Measurements from ENCODE around the gene CHD1L.
A peak's percentile ranks its signal among the peaks of the same experiment; 100 is the strongest.
"Not testable (repeated sequence)": the region's sequence is repeated elsewhere in the genome, so short reads cannot be mapped to it uniquely, and the experiment has no call there.

Gene CHD1L

DNA sequence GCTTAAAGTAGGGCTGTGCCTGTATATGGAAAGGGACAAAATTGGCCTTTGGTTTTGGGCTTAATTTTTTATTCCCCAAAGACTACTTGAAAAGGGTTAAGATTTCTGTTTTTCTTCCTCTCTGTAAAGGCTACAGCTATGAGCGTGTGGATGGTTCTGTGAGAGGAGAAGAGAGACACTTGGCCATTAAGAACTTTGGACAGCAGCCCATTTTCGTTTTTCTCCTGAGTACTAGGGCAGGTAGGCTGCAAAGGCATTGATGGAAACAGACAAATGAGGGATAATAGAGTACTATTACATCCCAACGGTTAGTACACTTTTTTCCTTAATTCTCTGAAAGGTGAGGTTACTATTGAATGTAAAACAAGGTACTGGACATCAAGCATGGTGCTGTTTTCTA, 29.6 kb downstream of the CHD1L start:
- no peak for DNase-seq

DNA sequence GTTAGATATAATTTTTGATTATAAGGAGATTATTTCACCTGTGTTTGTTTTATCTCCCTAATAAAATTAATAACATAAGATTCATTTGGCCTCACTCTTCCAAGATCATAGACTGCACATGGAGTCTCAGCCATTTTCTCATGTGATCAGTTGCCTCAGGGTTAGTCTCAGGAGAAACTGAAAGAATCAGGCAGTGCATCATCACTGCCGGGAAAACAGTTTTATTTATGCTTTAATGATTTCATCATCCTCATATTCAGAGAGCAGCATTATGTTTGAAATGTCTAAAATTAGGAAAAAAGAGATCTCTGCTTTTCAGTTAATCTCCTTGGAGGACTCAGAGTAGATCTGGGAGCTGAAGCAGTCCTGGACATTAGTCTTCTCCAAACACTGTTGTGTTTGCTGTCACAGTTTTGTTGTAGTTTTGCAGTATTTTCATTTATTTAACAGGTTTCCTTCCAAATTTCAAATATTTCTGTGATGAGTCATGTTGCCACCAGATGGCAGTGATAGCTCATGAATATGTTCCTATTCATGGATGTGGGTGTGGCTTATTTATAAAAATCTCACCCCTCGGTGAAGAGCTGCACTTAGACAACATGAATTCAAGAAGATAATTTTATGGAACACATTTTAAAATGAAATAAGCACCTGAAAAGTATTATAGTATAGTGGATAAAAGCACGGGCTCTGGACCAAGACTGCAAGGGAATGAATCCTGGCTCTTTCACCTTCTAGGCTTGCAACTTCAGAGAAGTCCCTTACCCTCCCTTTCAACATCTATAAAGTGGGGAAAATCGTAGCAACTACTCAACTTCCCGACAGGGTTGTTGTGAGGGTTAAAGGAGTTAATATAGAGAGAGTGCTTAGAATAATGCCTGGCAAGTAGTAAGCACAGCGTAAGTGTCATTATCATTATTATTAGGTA, 31.2 kb downstream of the CHD1L start:
- peak; percentile 7 to 54 for DNase-seq

DNA sequence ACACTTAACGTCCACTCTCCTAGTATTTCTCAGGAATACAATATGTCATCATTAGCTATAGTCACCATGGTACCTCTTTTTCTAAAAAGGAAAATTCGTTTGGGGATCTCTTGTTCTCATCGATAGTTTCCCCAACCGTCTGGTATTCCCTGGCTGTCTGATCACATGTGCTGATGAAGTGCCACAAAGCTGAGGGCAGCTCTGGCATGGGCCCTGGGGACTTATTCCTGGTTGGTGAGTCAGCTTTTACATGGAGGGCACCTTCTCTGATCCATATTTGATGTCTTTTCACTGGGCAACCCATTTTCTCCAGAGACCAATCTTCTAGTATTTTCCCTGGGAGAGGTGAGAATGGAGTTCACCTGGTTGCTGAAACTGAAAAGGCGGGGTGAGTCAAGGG, 39.5 kb downstream of the CHD1L start:
- DNase-seq = no peak

DNA sequence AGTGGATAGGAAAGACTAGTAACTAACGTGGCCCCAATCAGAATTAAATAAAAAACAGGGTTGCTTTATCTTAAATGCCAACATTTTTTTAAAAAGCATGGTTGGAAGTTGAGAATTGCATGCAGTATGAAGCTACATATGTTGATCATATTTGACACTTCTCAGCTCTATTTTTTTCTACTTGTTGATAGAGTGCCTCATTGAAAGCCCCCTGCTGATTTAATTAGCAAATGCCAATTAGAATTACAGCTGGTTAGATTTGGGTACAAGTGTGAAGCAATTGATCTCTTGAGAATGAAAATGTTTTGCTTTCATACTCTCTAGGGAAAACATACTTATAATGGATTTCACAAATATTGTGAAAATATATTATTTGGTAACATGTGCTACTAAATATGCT, 40.5 kb downstream of the CHD1L start:
- no peak for DNase-seq

DNA sequence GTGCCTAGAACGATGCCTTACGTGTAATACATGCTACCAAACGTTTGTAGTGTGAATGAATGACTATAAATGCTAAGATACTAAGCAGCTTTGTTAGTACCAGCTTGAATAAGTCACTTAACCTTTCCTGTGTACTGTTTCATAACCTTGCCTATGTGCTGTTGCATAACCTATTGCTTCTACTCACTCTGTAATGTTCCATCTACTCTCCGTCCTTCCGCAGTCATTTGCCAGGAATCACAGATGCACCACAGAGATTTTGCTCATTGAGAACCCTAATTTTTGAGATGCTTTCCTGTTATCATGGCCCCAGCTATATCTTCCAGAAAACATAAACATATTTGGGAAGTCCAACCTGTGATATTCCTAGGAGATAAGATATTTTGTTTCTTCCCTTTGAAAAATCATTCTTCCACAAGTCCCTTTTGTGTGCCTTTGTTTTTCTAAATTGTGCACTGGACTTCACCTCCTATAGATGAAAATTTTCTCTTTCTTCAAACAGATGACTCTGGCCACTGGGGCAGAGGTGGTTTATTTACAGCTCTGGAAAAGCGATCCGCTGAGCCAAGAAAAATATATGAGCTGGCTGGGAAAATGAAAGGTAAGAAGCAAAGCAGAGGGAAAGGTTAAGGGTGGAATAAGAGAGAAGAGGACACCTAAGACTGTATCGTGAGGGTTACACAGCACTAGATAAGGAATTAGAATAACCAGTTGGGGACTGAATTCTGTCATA, 44.8 kb downstream of the CHD1L start:
- no peak for DNase-seq

DNA sequence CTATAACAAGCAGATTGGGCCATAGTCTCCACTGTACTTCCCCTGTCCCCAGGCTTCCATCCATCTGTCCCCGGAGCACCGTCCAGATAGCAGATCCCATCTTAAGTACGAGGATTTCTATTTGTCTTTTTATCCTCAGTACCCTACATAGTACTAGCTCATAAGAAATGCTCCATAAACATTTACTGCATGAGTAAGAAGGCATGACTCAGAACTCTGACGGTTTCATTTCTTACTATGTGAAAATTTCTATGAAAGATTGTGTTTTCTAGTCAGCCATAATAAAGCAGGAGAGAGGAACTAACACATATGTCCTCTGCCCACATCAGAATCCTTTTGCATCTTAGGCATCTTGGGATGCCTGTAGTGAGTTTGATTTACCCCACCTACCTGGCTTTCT, 49.5 kb downstream of the CHD1L start:
- DNase-seq = no peak

DNA sequence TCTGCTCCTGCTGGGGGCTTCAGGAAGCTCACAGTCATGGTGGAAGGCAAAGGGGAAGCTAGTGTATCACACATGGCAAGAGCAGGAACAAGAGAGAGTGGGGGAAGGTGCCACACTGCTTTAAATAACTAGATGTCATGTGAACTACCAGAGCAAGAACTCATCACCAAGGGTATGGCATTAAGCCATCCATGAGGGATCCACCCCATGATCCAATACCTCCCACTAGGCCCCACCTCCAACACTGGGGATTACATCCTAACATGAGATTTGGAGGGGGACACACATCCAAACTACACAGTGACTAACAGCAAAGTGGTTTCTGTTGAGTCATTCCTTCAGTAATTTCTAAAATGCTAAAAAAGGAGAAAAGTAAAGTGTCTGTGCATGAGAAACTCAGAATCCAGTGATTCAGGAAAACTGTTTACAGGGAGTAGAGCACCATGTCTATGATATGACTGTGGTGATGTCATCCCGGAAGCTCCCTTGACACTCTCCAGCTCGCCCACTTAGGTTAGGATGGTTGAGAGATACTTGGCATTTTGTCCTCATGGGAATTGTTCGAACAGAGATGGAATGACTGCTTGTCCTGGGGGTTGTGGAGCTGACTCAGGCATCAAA, 50.3 kb downstream of the CHD1L start:
- no peak for DNase-seq

DNA sequence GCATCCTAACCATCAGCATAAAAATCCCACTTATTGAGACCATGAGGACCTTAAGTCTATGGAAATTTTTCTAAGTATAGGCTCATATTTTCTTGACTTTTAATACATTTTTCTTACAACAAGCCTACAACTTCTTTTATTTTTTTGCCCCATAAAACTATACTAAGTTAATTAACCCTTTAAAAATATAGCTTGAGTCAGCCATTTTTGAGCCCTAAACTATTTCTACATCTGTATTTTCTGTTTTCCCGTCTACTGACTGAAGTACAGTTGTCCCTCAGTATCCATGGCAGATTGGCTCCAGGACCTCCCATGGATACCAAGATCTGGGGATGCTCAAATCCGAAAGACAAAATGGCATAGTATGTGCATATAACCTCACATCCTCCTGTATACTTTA, 55.0 kb downstream of the CHD1L start:
- no peak for DNase-seq

DNA sequence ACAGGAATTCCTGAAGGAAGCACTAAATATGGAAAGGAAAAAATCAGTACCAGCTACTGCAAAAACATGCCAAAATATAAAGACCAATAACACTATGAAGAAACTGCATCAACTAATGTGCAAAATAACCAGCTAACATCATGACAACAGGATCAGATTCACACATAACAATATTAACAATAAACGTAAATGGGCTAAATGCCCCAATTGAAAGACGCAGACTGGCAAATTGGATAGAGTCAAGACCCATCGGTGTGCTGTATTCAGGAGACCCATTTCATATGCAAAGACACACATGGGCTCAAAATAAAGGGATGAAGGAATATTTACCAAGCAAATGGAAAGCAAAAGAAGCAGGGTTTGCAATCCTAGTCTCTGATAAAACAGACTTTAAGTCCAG, 63.3 kb downstream of the CHD1L start:
- DNase-seq = not testable (repeated sequence)

DNA sequence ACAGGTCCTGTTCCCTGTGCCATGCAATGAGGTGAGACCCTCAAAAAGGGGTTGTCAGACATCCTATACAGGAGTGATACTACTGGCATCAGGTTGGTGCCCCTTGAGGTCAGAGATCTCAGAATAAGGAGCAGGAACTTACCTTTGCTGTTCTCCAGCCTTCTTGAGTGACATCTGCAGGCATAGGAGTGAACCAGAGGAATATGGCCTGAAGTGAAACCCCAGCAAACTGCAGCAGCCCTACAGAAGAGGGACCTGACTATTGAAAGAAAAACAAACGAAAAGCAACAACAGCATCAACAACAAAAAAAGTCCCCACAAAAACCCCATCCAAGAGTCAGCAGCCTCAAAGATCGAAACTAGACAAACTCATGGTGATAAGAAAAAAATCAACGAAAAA, 74.5 kb downstream of the CHD1L start:
- DNase-seq = no peak

DNA sequence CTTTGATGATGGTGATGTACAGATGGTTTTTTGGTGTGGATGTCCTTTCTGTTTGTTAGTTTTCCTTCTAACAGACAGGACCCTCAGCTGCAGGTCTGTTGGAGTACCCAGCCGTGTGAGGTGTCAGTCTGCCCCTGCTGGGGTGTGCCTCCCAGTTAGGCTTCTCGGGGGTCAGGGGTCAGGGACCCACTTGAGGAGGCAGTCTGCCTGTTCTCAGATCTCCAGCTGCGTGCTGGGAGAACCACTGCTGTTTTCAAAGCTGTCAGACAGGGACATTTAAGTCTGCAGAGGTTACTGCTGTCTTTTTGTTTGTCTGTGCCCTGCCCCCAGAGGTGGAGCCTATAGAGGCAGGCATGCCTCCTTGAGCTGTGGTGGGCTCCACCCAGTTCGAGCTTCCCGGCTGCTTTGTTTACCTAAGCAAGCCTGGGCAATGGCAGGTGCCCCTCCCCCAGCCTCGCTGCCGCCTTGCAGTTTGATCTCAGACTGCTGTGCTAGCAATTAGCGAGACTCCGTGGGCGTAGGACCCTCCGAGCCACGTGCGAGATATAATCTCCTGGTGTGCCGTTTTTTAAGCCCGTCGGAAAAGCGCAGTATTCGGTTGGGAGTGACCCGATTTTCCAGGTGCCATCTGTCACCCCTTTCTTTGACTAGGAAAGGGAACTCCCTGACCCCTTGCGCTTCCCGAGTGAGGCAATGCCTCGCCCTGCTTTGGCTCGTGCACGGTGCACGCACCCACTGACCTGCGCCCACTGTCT, 84.6 kb downstream of the CHD1L start:
- not testable (repeated sequence) for DNase-seq

DNA sequence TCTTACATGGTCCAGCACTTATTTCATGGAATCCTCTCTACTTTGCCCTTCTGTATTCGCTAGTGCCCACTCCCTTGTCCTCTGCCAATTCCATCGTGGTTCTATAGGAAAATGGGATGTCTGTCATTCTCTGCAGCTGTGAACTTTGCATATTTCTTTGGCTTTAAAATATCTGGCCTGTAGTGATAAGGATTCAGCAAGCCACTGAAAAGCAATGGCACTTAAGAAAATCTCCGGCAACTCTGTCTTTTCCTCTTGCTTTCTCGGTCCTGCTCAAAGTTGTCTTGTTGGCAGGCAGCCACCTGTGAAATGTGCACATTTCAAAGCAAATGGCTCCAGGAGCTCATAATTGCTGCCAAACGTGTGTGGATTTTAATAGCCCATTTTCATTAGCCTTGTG, 91.8 kb downstream of the CHD1L start:
- DNase-seq = no peak

DNA sequence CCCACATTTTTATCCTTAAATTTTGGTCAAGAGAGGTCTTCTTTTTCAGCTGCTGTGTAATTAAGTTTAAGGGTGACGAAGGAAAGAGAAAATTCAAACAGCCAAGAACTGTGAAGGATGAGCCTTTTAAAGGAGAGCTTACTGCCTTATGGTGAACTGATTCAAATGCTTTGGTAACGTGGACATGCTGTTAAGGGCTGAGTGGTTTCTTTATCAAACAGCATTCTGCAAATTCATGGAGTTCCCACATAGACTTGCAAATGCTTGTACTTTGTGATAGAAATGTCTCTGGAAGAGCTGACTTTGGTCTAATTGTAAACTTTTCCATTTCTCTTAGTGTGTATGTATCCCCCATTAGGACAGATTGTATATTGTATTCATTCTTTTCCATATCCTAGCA, 93.8 kb downstream of the CHD1L start:
- DNase-seq = no peak

DNA sequence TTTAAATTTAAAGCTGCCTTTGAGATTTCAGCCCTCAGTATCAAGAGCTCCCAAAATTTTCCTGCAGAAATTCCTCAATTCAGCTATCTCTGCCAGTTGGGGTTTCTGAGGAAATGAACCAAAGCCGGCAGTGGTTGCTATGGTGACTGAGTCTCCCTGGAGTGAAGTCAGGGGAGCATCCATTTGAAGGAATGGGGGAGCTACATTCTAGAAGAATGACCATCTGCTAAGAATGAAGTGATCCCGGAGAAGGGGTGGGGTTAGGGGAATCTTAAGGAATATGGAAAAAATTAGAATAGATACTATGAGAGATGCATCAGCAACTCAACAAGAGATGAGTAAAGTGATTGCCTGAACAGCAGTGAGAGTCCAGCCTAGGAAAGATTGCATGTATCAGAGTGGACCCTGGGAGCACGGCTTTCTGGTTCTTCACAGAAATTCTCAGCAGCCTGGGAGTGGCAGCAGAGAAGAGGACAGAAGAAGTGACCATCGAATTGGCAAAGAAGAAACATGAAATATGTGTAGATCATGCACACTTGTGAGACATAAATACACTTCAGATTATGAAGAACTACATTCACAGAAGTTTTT, 94.7 kb downstream of the CHD1L start:
- DNase-seq = no peak

DNA sequence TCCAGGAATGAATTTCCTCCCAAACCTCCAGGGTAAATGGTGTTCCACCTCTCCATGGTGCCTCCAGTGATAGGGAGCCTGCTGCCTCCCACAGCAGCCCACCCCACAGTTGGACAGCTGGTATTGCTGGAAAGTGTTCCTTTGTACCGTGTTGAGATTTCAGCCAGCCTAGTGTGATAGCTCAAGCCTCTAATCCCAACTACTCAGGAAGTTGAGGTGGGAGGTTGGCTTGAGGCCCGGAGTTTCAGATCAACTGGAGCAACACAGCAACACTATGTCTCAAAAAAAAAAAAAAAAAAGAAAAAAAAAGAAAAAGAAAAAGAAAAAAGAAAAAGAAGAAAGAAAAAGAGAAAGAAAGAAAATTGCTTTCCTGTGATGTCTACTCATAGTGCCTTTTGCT, 96.1 kb downstream of the CHD1L start:
- DNase-seq = no peak

DNA sequence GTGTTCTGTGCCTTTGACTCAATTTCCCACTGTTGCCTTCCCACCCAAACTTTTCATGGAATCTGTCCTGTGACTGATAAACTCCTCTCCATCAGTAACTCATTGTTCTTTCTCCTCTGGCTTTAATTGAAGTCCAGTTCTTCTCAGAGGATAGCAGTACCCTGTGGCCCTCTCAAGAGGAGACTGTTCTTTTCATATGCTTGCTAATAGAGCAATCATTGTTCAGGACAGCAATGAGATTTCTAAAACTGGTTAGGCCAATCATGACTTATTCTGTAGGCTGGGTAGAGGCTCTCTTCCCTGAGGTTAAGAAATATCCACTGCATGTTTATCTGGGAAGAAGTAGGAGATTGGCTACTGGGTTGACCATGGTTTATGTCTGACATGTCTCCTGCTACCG, 98.8 kb downstream of the CHD1L start:
- DNase-seq = no peak

All from CD4-positive, alpha-beta T cell treated with Interleukin-1 beta for 1 hour (primary cell).